ENCODE data around the gene SPAG16. TPM values are rescaled to one million over a fixed set of nuclear protein-coding genes. Genes with fewer than 3 reads are reported as not detected.

SPAG16 gene
- total RNA-seq, 6 experiments from 2014 or later = 15.4 to 20.0 (median 17.5) TPM

DNA sequence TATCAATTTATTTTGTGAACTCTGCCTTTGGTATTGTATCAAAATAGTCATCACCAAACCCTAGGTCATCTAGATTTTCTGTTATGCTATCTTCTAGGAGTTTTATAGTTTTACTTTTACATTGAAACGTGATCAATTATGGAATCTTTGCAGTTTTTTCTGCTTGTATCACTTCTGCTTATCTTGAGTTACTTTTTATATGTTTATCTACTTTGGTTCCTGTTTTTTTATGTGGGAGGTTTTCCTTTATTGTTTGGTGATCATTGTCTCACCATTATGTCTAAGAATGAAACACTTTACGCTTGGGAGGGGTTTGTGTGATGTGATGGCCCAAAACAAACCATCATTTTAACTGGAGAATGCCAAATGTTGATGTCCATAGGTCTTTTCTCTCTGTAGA is 261.2 kb downstream of the SPAG16 start:
- H3K4me3 Mint-ChIP-seq = no peak overlapping the region
- no peaks in the 10 kb centered on the region; the same call in 1 of the 2 replicates for H3K27me3 Mint-ChIP-seq (ENCODE audit: insufficient read depth)
- H3K4me1 Mint-ChIP-seq (ENCODE audit: low read depth) = no peaks in the 10 kb centered on the region
- H3K9me3 Mint-ChIP-seq = peaks cover 4% of the 10 kb centered on the region; the same call in 1 of the 2 replicates
- H3K27ac Mint-ChIP-seq = no peak overlapping the region
- DNase-seq = no peak
- H3K36me3 Mint-ChIP-seq (ENCODE audit: low read depth) = no peaks in the 10 kb centered on the region
- TF ChIP-seq, protein P1, sequence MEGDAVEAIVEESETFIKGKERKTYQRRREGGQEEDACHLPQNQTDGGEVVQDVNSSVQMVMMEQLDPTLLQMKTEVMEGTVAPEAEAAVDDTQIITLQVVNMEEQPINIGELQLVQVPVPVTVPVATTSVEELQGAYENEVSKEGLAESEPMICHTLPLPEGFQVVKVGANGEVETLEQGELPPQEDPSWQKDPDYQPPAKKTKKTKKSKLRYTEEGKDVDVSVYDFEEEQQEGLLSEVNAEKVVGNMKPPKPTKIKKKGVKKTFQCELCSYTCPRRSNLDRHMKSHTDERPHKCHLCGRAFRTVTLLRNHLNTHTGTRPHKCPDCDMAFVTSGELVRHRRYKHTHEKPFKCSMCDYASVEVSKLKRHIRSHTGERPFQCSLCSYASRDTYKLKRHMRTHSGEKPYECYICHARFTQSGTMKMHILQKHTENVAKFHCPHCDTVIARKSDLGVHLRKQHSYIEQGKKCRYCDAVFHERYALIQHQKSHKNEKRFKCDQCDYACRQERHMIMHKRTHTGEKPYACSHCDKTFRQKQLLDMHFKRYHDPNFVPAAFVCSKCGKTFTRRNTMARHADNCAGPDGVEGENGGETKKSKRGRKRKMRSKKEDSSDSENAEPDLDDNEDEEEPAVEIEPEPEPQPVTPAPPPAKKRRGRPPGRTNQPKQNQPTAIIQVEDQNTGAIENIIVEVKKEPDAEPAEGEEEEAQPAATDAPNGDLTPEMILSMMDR (IDR thresholded peaks at IDR 0.05) = no peak

DNA sequence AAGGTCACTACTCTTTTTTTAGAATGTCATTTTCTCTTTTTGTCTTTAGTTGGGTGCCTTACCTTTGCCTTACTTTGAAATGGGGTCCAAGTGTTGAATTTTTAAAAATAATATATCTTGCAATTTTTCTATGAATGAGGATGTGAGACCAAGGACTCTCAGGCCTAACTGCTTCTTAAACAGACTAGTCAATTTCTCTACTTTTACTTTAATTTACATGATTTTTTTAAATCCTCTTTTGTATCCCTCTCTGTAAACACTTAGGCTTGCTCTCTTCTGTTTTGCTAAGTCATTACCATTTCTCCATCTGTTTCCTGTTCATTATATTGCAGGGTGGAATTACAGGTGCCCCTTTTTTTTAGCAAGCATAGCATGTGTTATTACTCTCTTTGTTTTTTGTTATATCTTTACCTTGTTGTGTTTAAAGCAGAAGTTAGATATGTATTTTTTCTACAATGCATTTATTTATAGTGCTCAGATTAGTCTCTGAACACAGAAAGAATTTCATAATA is 261.8 kb downstream of the SPAG16 start:
- Mint-ChIP-seq H3K27ac (no peak overlapping the region), H3K4me1 (ENCODE audit: low read depth) (no peaks in the 10 kb centered on the region)

DNA sequence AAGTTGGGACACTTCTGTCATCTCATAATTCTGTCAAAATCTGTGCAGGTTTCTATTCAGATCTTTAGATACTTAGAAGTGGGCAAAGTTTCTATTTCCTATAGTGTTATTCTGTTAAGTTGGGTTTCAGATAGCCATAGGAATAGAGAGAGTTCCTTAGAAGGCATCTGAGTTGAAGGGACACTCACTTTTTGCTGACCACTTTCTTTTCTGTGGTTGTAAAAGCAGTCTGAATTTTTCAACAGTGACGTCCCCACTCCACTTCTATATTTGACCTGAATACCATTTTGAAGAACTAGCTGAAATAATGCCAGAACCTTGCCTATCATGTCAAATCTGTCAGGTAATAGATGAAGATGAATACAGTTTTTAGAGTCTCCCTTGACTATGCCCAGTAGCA is 267.3 kb downstream of the SPAG16 start:
- H3K36me3 Mint-ChIP-seq (ENCODE audit: low read depth) = no peaks in the 10 kb centered on the region
- H3K27ac Mint-ChIP-seq = no peak overlapping the region
- TF ChIP-seq, protein P1 (IDR thresholded peaks at IDR 0.05) = no peak
- no peak overlapping the region for H3K4me3 Mint-ChIP-seq
- peaks cover 16% of the 10 kb centered on the region for H3K9me3 Mint-ChIP-seq
- no peak for DNase-seq
- no peaks in the 10 kb centered on the region for H3K27me3 Mint-ChIP-seq (ENCODE audit: insufficient read depth)
- H3K4me1 Mint-ChIP-seq (ENCODE audit: low read depth) = no peaks in the 10 kb centered on the region

More for the DNA sequence above, 261.8 kb downstream of the SPAG16 start:
- no peaks in the 10 kb centered on the region; the same call in 1 of the 2 replicates for H3K27me3 Mint-ChIP-seq (ENCODE audit: insufficient read depth)
- peaks cover 5% of the 10 kb centered on the region for H3K9me3 Mint-ChIP-seq
- no peaks in the 10 kb centered on the region for H3K36me3 Mint-ChIP-seq (ENCODE audit: low read depth)
- H3K4me3 Mint-ChIP-seq = no peak overlapping the region
- TF ChIP-seq, protein P1 (IDR thresholded peaks at IDR 0.05) = no peak
- no peak for DNase-seq

DNA sequence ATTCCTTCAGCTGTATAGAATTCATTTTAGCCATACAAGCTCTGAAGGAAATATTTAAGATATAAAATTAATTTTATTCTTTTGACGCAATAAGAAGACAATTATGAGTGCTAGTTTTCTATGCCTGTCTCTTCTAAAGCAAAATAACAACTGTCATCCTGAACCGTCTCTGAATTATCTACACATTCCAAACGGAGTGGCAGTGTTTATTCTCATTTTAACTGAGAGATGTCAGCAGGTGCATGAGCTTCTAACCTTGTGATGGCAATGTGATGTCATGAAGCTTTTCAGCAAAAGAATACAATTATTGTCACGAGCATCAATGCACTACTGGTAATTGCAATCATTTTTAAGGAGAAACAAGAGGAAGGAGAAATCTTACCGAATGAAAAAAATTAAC is 274.8 kb downstream of the SPAG16 start:
- Mint-ChIP-seq H3K36me3 (ENCODE audit: low read depth) (no peaks in the 10 kb centered on the region), H3K27me3 (ENCODE audit: insufficient read depth) (no peaks in the 10 kb centered on the region), H3K4me1 (ENCODE audit: low read depth) (no peaks in the 10 kb centered on the region), H3K27ac (no peak overlapping the region), H3K4me3 (no peak overlapping the region), H3K9me3 (peaks cover 7% of the 10 kb centered on the region)
- TF ChIP-seq, protein P1 (IDR thresholded peaks at IDR 0.05) = no peak
- DNase-seq = no peak

DNA sequence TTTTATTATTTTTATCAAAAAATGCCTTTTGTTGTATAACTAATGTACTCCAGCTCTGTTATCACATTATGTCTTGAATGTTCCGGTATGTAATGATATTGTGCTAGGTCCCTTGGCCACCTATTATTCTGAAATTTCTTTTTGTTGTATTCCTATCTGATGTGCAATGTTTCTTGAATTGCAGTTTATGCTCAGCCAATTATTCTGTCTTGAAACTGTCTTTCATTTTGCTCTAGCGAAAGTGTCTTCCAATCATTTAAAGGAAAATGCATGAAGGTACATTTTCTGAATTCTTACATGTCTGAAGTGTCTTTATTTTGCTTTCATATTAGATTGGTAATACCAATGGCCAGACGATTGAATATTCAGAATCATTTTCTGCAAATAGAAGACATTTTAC is 277.5 kb downstream of the SPAG16 start:
- DNase-seq = no peak
- H3K27ac Mint-ChIP-seq = no peak overlapping the region
- TF ChIP-seq, protein P1 (IDR thresholded peaks at IDR 0.05) = no peak
- no peaks in the 10 kb centered on the region for H3K4me1 Mint-ChIP-seq (ENCODE audit: low read depth)
- H3K4me3 Mint-ChIP-seq = no peak overlapping the region
- no peaks in the 10 kb centered on the region for H3K36me3 Mint-ChIP-seq (ENCODE audit: low read depth)
- H3K9me3 Mint-ChIP-seq = peaks cover 8% of the 10 kb centered on the region
- H3K27me3 Mint-ChIP-seq (ENCODE audit: insufficient read depth) = no peaks in the 10 kb centered on the region
